ENCODE results near the gene IPO7. TPM values are rescaled to one million over a fixed set of nuclear protein-coding genes. Genes with fewer than 3 reads are reported as not detected.
"Not testable (repeated sequence)": the region's sequence is repeated elsewhere in the genome, so short reads cannot be mapped to it uniquely, and the experiment has no call there.

Gene IPO7
- 100 to 1,000 TPM; 167 to 286 (median 179) TPM for total RNA-seq

DNA sequence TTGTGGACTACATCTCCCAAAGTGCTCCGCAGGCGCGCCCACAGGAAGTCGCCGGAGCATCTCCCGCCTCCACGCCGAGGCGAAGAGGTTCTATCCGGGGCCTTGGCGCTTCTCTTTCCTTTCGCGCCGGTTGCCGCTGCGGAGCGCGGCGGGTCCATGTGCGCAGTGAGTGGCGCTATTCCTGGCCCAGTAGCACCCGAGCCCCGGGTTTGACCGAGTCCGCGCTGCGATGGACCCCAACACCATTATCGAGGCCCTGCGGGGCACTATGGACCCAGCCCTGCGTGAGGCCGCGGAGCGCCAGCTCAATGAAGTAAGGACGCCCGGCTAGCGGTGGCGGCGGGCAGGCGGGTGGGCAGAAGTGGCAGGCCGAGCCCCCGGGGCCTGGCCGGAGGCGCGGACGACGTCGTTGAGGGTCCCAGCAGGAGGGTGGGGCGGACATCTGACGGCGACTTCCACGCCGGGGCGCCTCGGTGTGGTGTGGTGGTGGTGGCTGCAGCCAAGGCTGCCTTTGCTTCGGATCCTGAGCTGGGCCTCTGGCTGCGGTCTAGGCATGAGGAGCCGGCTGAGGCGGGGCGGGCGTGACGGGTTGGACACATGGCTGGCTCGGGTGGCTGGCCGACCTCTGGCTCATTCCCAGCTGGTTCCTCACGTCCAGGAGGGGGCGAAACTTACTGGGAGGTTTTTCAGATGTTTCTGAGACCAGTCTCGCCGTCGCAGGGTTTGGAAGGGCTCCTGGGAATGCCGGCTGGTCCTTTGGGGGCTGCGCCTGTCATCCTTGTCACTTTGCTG is at the start of gene IPO7:
TSS of gene IPO7 (plus strand) at position 118 of the 792 bp plus-strand sequence. CDS start at position 230, 112 bp downstream.
- H3K9me3 ChIP-seq = no peaks in the 10 kb centered on the region
- ATAC-seq (peak; percentile 94), DNase-seq (peak; percentile 90 to 92)
- intact Hi-C loops (cut with DNase I; ENCODE audit: low total_unique reads) = loop anchor here (1.0 to 5.0 kb wide), 5 partner anchors 20 to 123 kb away; partner anchors contain the start of genes DENND5A and TMEM41B
- peak in 2 of 5 experiments; percentile 21 to 26 for TF ChIP-seq CTCF (IDR thresholded peaks at IDR 0.05 in 4 of 5, conservative IDR thresholded peaks at IDR 0.05 in 1 of 5)
- TF ChIP-seq POLR2A (IDR thresholded peaks at IDR 0.05) = peak; percentile 92 to 93
- peak within 1 kb of the TSS; percentile 94 to 99 (median 96) for H3K27ac ChIP-seq
- no peaks in the 10 kb centered on the region for H3K36me3 ChIP-seq
- peaks cover 32 to 33% of the 10 kb centered on the region in 2 donors for H3K4me1 ChIP-seq
- in situ Hi-C loops (cut with MboI; ENCODE audit: low sequenced_read_pairs in 4 of 4) = no loop called here
- H3K27me3 ChIP-seq = no peaks in the 10 kb centered on the region
- peak within 1 kb of the TSS; percentile 82 to 96 (median 92) for H3K4me3 ChIP-seq

- in situ Hi-C loops (cut with MboI; ENCODE audit: low sequenced_read_pairs in 4 of 4) (no loop called here), intact Hi-C loops (cut with DNase I; ENCODE audit: low total_unique reads) (no loop called here)
- DNase-seq (no peak), ATAC-seq (no peak)
- no peak overlapping the region for H3K4me3 ChIP-seq
- H3K4me1 ChIP-seq = no peaks in the 10 kb centered on the region
- no peaks in the 10 kb centered on the region for H3K27me3 ChIP-seq
- no peaks in the 10 kb centered on the region for H3K36me3 ChIP-seq
- no peak overlapping the region for H3K27ac ChIP-seq
- no peaks in the 10 kb centered on the region for H3K9me3 ChIP-seq
- TF ChIP-seq POLR2A (IDR thresholded peaks at IDR 0.05) = no peak
- no peak for TF ChIP-seq CTCF (IDR thresholded peaks at IDR 0.05 in 4 of 5, conservative IDR thresholded peaks at IDR 0.05 in 1 of 5)
Observed at GRCh38 chr11:9341638-9342178, 42.7 kb upstream of the IPO7 start.

DNA sequence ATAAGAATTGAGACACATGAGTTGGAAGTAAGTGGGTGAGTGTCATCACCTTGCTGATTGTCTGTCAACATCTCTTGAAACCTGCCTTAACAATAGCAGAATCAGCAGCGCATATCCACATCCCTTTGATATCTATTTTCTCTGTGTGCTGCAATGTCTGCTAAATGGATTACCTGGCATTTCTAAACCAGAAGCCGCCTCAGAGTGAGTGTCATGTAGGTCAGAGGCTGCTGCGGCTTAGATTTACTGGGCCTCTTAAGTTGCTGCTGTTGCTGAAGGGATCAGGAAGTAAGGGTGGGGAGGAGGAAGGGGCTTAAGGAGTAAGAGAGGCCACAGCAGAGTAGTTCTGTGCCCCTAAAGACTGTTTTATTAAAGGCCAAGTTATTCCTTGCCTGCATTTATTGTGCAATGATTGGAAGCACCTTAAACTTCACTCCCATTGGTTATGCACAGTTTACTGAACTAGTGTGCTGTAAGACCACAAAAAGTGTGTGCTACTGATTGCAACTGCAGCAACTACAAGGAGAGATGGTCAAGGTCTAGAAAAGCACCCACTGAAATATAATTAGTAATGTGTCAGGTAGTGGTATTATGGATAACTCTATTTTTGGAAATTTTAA is 40.3 kb upstream of the IPO7 start:
- Histone ChIP-seq H3K9me3 (no peaks in the 10 kb centered on the region), H3K27ac (no peak overlapping the region), H3K4me3 (no peak overlapping the region), H3K27me3 (peaks cover 0 to 2% (median 0%) of the 10 kb centered on the region in 3 donors), H3K36me3 (no peaks in the 10 kb centered on the region), H3K4me1 (no peaks in the 10 kb centered on the region)
- in situ Hi-C loops (cut with MboI; ENCODE audit: low sequenced_read_pairs in 4 of 4) (no loop called here), intact Hi-C loops (cut with DNase I; ENCODE audit: low total_unique reads) (no loop called here)
- ATAC-seq = no peak
- TF ChIP-seq POLR2A (IDR thresholded peaks at IDR 0.05) (no peak), CTCF (IDR thresholded peaks at IDR 0.05 in 4 of 5, conservative IDR thresholded peaks at IDR 0.05 in 1 of 5) (no peak)
- DNase-seq = no peak

GRCh38 chr11:9347100-9347499 is 37.4 kb upstream of the IPO7 start:
- ATAC-seq (no peak), DNase-seq (no peak)
- no peak for TF ChIP-seq CTCF (IDR thresholded peaks at IDR 0.05 in 4 of 5, conservative IDR thresholded peaks at IDR 0.05 in 1 of 5)
- no peak for TF ChIP-seq POLR2A (IDR thresholded peaks at IDR 0.05)
- Histone ChIP-seq H3K9me3 (no peaks in the 10 kb centered on the region), H3K27me3 (peaks cover 0 to 2% (median 0%) of the 10 kb centered on the region in 3 donors), H3K27ac (no peak overlapping the region), H3K4me1 (no peaks in the 10 kb centered on the region), H3K4me3 (no peak overlapping the region), H3K36me3 (no peaks in the 10 kb centered on the region)
- intact Hi-C loops (cut with DNase I; ENCODE audit: low total_unique reads) (no loop called here), in situ Hi-C loops (cut with MboI; ENCODE audit: low sequenced_read_pairs in 4 of 4) (no loop called here)

DNA sequence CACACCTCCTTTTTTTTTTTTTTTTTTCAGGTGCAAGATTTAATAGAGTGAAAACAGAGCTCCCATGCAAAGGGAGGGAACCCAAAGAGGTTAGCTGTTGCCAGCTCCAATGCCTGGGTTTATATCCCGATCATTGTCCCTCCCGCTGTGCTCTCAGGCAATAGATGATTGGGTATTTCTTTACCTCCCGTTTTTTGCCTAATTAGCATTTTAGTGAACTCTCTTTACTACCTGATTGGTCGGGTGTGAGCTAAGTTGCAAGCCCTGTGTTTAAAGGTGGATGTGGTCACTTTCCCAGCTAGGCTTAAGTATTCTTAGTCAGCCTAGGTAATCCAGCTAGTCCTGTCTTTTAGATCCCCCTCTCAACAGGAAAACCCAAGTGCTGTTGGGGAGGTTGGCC is 36.7 kb upstream of the IPO7 start:
- H3K4me3 ChIP-seq; H3K9me3 ChIP-seq; ATAC-seq; DNase-seq; H3K36me3 ChIP-seq; H3K27ac ChIP-seq; H3K4me1 ChIP-seq; H3K27me3 ChIP-seq; in situ Hi-C loops (cut with MboI; ENCODE audit: low sequenced_read_pairs in 4 of 4); intact Hi-C loops (cut with DNase I; ENCODE audit: low total_unique reads): not testable (repeated sequence)

Measured in gastrocnemius medialis (tissue), 4 donors.